Activated T-helper 1 cell treated with Interleukin-2 at 50 U/mL for 16 hours (primary cell): ENCODE data around the gene CKAP2L.
A peak's percentile ranks its signal among the peaks of the same experiment; 100 is the strongest.

Experiments
- DNase-seq: peaks from one replicate; pipeline ENCODE4 v3.0.0-alpha.2; 2020; ENCODE audit warnings: low read depth

The CKAP2L gene

GRCh38 chr2:112760149-112760548, 4.3 kb downstream of the CKAP2L start:
- no peak for DNase-seq

DNA sequence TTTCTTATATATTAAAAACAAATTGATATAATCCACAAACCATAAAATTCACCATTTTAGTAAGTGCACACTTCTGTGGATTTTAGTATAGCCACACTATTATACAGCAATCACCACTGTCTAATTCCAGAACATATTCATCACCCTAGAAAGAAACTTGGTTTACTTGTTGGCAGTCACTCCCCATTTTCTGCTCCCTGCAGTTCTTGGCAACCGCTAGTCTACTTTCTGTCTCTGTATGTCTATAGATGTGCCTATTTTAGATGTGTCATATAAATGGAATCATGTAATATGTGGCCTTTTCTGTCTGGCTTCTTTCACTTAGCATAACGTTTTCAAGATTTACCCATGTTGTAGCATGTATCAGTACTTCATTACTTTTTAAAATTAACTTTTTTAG, 5.7 kb downstream of the CKAP2L start:
- no peak for DNase-seq

- no peak for DNase-seq
Measured at GRCh38 chr2:112757265-112757664, 7.1 kb downstream of the CKAP2L start.

GRCh38 chr2:112756207-112756606, 8.2 kb downstream of the CKAP2L start:
- no peak for DNase-seq

GRCh38 chr2:112755444-112755843, 9.0 kb downstream of the CKAP2L start:
- no peak for DNase-seq

DNA sequence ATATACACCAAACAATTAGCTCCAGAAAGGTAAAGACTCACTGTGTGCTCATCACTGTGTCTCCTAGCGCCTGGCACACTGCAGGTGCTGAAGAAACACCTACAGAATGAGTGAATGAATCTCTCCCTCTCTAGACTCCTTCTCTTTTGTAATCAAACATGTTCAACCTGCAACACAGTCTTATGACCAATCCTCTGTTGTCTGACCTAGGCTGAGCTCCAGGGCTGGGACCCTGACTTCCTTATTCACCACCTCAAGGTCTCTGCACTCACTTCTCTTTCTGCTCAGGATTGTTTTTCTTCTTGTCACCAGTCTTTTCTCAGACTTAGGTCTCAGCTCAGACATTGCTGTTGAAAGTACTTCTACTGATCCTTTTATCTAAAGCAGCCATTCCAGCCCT, 9.8 kb downstream of the CKAP2L start:
- no peak for DNase-seq

GRCh38 chr2:112752667-112753066, 11.7 kb downstream of the CKAP2L start:
- DNase-seq, result no peak

GRCh38 chr2:112751451-112752197, 12.8 kb downstream of the CKAP2L start:
- DNase-seq, result no peak

DNA sequence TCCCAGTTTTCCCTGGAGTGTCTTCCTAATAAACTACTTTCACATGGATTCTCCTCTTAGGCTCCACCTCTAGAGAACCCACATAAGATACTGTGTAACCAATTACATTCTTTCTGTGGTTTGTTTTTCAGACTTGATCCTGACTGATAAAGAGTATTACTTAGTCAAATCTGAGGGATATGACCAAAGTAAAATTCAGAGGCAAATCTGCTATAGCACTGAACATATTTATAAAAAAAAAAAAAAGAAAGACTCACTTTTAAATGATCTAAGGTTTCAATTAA, 13.9 kb downstream of the CKAP2L start:
- no peak for DNase-seq

- DNase-seq, result peak; percentile 61
Measured at GRCh38 chr2:112749755-112750559, 14.5 kb downstream of the CKAP2L start.

GRCh38 chr2:112740527-112740926, 23.9 kb downstream of the CKAP2L start:
- DNase-seq, result no peak

- DNase-seq, result no peak
Measured at GRCh38 chr2:112737542-112738232, 26.7 kb downstream of the CKAP2L start.

- DNase-seq, result no peak
Measured at GRCh38 chr2:112733871-112734270, 30.5 kb downstream of the CKAP2L start.

- no peak for DNase-seq
Measured at GRCh38 chr2:112733456-112733855, 31.0 kb downstream of the CKAP2L start.

DNA sequence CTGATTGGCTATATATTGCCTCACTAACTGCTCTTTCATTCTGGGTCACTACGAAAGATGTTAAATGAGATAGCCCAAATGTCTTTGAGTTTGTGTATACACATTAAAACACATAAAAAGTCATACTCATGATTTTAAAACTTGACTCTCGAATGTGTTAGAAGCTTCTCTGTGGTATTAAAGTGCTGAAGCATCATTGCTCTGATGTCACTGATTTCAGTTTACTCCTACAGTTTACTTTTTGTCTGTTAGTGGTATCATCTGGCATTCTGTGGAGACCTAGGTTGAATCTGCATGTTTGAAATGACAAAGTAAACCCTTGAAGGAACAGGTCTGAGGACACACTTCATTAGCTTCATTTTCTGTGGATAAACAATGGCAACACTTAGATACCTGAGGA, 32.9 kb downstream of the CKAP2L start:
- DNase-seq, result no peak

DNA sequence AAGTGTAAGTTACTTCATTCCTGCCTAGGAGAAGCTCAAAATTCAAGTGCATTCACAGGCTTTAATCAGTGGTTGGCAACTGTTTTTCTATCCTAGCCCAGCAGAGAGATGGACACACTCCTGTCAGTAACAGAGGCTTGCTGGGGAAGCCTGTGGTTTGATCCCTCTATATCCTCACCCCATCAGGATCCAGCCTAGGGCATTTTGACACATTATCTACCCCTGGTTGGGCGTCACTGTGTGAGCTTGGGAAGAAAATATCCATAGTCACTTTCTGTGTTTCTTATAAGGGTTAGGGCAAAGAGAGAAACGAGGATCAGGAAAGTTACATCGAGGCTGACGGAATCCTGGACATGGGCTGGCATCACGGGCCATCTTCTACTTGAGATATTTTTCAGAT, 33.6 kb downstream of the CKAP2L start:
- DNase-seq, result no peak

DNA sequence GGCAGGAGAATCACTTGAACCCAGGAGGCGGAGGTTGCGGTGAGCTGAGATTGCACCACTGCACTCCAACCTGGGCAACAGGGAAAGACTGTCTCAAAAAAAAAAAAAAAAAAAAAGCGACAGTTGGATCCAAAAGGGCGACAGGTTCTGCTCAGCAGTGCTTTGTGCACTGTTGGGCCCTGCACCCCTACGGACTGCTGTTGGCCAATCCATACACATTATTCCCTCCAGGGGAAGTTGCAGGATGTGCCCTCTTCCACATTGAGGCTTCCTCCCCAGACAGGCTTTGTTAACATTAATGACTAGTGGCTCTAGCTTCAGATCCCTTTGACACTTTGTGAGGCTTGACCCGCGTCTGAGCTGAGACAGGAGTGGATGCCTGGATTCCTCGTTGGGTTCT, 34.2 kb downstream of the CKAP2L start:
- DNase-seq, result no peak

DNA sequence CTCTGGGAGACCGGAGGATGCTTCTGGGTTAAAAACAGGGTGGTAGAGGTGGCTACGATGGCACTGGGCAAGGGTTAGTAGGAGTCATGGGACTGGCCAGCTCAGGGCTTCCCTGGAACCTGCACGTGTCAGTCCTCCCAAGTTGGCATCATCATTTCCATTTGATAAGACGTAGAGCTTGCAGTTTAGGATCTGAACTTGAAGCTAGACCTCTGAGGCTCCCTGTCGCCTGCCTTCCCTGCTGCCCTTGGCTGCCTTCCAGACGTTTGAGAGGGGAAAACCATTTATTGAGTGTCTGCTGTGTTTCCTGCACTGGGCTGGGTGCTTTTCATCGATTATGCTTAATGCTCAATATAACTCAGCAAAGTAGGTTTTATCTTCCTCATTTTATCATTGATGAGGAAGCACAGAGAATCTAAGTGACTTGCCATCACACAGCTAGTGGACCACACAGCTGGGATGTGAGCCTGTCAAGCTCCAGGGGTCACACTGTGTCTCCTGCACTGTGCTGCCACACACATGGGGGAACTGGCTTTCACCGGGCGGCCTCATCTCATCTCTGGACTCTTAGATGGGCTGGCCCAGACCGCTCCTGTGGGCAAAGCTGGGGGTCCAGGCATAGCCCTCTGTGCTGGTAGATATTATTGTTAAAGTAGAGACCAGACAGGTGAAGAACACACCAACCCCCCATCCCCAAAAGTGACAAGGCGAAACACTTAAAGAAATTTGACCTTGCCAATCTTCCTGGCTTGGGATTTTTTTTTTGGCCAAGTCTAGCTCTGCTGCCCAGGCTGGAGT, 35.8 kb downstream of the CKAP2L start:
- DNase-seq, result no peak

DNA sequence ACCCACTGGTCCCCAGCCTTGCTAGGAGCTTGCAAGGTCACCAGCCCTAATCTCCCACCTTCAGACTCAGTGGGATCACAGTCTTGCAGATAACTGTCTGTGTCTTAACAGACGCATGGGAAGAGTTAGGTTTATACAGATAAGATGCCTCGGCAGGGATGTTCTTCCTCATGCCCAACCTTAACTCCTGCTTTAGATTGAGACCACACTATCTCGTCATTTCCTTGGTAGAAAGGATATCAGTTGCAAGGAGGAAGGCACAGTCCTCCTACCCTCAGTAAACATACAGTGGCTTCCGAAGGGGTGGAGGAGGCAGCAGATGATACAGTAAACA, 36.4 kb downstream of the CKAP2L start:
- no peak for DNase-seq

GRCh38 chr2:112727276-112728028, 37.0 kb downstream of the CKAP2L start:
- no peak for DNase-seq

DNA sequence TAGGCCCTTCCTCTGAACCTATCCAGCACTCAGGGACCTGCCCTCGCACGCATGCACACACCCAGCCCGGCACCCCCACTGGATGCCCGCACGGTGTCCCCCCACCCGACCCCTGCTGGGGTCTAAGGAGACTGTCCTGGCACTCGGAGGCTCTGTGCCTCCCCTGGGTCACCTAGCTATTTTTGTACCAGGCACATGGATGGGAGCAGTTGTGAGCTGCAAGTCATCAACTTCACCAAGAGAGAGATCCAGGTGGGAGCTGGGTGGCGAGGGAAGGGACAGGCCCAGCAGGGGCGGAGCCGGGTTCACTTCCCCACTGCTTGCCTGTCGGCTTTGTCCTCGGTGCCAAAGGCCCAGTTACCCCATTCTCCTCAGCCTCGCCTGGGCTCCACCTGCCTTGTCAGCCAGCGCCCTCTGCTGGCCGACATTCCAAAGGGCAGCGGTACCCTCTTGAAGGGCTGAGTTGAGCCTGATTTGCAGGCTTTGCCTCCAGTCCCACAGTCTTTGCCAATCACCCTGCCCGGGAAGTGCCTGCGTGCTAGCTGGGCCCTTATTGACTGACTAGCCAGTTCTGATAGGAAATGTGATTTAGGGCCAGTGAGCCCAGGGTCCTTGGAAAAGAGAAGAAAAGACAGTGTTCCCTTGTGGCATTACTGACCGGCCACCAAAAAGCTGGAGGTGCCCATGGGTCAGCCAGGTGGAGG, 37.8 kb downstream of the CKAP2L start:
- DNase-seq, result peak; percentile 78
